ENCODE measurements around the gene ACSBG1. TPM values are rescaled to one million over a fixed set of nuclear protein-coding genes. Genes with fewer than 3 reads are reported as not detected.

ACSBG1 gene
- total RNA-seq, 1 donor from 2014 or later = not detected

- Mint-ChIP-seq H3K27me3 (no peaks in the 10 kb centered on the region), H3K4me1 (ENCODE audit: unreplicated experiment) (no peaks in the 10 kb centered on the region), H3K9me3 (no peaks in the 10 kb centered on the region), H3K4me3 (no peak overlapping the region), H3K27ac (no peak overlapping the region), H3K36me3 (peaks cover 18% of the 10 kb centered on the region)
- DNase-seq (ENCODE audit: extremely low spot score, unreplicated experiment) = no peak
- TF ChIP-seq, protein P1, sequence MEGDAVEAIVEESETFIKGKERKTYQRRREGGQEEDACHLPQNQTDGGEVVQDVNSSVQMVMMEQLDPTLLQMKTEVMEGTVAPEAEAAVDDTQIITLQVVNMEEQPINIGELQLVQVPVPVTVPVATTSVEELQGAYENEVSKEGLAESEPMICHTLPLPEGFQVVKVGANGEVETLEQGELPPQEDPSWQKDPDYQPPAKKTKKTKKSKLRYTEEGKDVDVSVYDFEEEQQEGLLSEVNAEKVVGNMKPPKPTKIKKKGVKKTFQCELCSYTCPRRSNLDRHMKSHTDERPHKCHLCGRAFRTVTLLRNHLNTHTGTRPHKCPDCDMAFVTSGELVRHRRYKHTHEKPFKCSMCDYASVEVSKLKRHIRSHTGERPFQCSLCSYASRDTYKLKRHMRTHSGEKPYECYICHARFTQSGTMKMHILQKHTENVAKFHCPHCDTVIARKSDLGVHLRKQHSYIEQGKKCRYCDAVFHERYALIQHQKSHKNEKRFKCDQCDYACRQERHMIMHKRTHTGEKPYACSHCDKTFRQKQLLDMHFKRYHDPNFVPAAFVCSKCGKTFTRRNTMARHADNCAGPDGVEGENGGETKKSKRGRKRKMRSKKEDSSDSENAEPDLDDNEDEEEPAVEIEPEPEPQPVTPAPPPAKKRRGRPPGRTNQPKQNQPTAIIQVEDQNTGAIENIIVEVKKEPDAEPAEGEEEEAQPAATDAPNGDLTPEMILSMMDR (conservative IDR thresholded peaks at IDR 0.05) = no peak
Observed at GRCh38 chr15:78167227-78167888, 67.0 kb downstream of the ACSBG1 start.

DNA sequence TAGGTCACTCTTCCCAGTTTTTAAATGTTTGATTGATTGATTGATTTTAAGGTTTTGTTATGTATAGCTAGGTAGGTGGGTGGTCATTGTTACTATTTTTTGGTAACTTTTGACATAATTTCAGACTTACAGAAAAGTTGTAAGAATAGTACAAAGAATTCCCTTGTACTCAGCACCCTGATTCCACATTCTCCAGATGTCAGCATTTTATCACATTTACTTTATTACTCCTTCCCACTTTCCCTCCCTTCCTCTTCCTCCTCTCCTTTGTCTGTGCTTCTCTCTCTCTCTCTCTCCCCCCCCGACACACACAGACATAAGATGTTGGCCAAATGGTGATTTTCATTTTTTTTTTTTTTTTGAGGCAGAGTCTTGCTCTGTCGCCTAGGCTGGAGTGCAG is 70.4 kb downstream of the ACSBG1 start:
- H3K9me3 Mint-ChIP-seq = no peaks in the 10 kb centered on the region
- H3K27me3 Mint-ChIP-seq = no peaks in the 10 kb centered on the region
- no peaks in the 10 kb centered on the region for H3K4me1 Mint-ChIP-seq (ENCODE audit: unreplicated experiment)
- no peak for DNase-seq (ENCODE audit: extremely low spot score, unreplicated experiment)
- peaks cover 9% of the 10 kb centered on the region for H3K36me3 Mint-ChIP-seq
- no peak overlapping the region for H3K27ac Mint-ChIP-seq
- TF ChIP-seq, protein P1 (conservative IDR thresholded peaks at IDR 0.05) = no peak
- no peak overlapping the region for H3K4me3 Mint-ChIP-seq

GRCh38 chr15:78162038-78162437 is 72.3 kb downstream of the ACSBG1 start:
- DNase-seq (ENCODE audit: extremely low spot score, unreplicated experiment) = no peak
- H3K9me3 Mint-ChIP-seq = no peaks in the 10 kb centered on the region
- no peak overlapping the region for H3K27ac Mint-ChIP-seq
- TF ChIP-seq, protein P1 (conservative IDR thresholded peaks at IDR 0.05) = no peak
- H3K27me3 Mint-ChIP-seq = no peaks in the 10 kb centered on the region
- H3K4me1 Mint-ChIP-seq (ENCODE audit: unreplicated experiment) = no peaks in the 10 kb centered on the region
- H3K4me3 Mint-ChIP-seq = no peak overlapping the region
- H3K36me3 Mint-ChIP-seq = peaks cover 8% of the 10 kb centered on the region

DNA sequence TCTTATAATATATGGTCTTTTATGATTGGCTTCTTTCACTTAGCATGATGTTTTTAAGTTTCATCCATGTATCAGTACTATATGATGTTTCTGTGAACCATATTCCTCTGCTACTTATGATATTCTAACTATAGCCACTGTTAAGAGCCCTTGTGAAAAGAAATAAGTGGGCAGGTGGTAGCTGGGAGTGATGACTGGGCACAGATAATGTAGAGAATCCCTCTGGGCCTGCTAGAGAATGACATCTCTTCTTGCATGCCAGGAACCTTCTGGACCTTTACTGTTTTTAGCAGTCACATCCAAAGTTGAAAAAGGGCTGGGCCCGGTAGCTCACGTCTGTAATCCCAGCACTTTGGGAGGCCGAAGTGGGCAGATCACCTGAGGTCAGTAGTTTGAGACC is 75.0 kb downstream of the ACSBG1 start:
- peaks cover 3% of the 10 kb centered on the region for H3K36me3 Mint-ChIP-seq
- no peaks in the 10 kb centered on the region for H3K4me1 Mint-ChIP-seq (ENCODE audit: unreplicated experiment)
- H3K9me3 Mint-ChIP-seq = no peaks in the 10 kb centered on the region
- no peak overlapping the region for H3K4me3 Mint-ChIP-seq
- no peaks in the 10 kb centered on the region for H3K27me3 Mint-ChIP-seq
- H3K27ac Mint-ChIP-seq = no peak overlapping the region
- TF ChIP-seq, protein P1 (conservative IDR thresholded peaks at IDR 0.05) = no peak
- DNase-seq (ENCODE audit: extremely low spot score, unreplicated experiment) = no peak

GRCh38 chr15:78157203-78157602 is 77.2 kb downstream of the ACSBG1 start:
- H3K9me3 Mint-ChIP-seq = no peaks in the 10 kb centered on the region
- TF ChIP-seq, protein P1 (conservative IDR thresholded peaks at IDR 0.05) = no peak
- no peak for DNase-seq (ENCODE audit: extremely low spot score, unreplicated experiment)
- peaks cover 3% of the 10 kb centered on the region for H3K36me3 Mint-ChIP-seq
- no peaks in the 10 kb centered on the region for H3K27me3 Mint-ChIP-seq
- H3K27ac Mint-ChIP-seq = no peak overlapping the region
- no peak overlapping the region for H3K4me3 Mint-ChIP-seq
- H3K4me1 Mint-ChIP-seq (ENCODE audit: unreplicated experiment) = no peaks in the 10 kb centered on the region
